HUES64 (cell line): ENCODE data around the gene SRF.

Experiments
- H3K27ac ChIP-seq: 2 replicates; pipeline ENCODE4 v1.7.0; 2013; ENCODE audit warnings: low read depth, low read length, inconsistent platforms
- H3K27me3 ChIP-seq: 2 replicates; pipeline ENCODE4 v1.6.1; 2013; ENCODE audit warnings: mild to moderate bottlenecking, low read length; ENCODE audit not compliant: insufficient read depth
- H3K36me3 ChIP-seq: 2 replicates; pipeline ENCODE4 v1.6.1; 2013; ENCODE audit warnings: mild to moderate bottlenecking, low read length; ENCODE audit not compliant: insufficient read depth
- H3K4me1 ChIP-seq: 2 replicates; pipeline ENCODE4 v1.6.1; 2013; ENCODE audit warnings: mild to moderate bottlenecking, low read length, moderate library complexity; ENCODE audit not compliant: insufficient read depth
- H3K4me3 ChIP-seq: 2 replicates; pipeline ENCODE4 v1.5.1; 2013; ENCODE audit warnings: mild to moderate bottlenecking, low read length, moderate library complexity
- H3K9ac ChIP-seq: 2 replicates; pipeline ENCODE4 v1.6.1; 2013; ENCODE audit warnings: mild to moderate bottlenecking, low read depth, low read length
- H3K9me3 ChIP-seq: 2 replicates; pipeline ENCODE4 v1.6.1; 2013; ENCODE audit warnings: low read depth, low read length; ENCODE audit not compliant: insufficient read depth
- WGBS: fragments of 150-250, 120-280 bp; methylation state at CpG from one replicate; pipeline ENCODE4 v1.1.7; 2013; ENCODE audit warnings: missing lambda C conversion rate; 5-methylcytosine and 5-hydroxymethylcytosine counted together

SRF gene

GRCh38 chr6:43176423-43176786 is 5.3 kb downstream of the SRF start:
- Histone ChIP-seq H3K27me3 (no peaks in the 10 kb centered on the region), H3K36me3 (peaks cover 45% of the 10 kb centered on the region), H3K4me1 (peaks cover 22% of the 10 kb centered on the region), H3K9ac (no peak overlapping the region), H3K4me3 (no peak overlapping the region), H3K27ac (no peak overlapping the region), H3K9me3 (no peaks in the 10 kb centered on the region)
- 93% methylated on average over 6 of the region's 6 CpGs for WGBS

GRCh38 chr6:43178150-43178549 is 7.1 kb downstream of the SRF start:
- peaks cover 45% of the 10 kb centered on the region for H3K36me3 ChIP-seq
- H3K9me3 ChIP-seq = no peaks in the 10 kb centered on the region
- peaks cover 25% of the 10 kb centered on the region for H3K4me1 ChIP-seq
- 96% methylated on average over 12 of the region's 12 CpGs for WGBS
- no peak overlapping the region for H3K9ac ChIP-seq
- no peak overlapping the region for H3K27ac ChIP-seq
- no peak overlapping the region for H3K4me3 ChIP-seq
- no peaks in the 10 kb centered on the region for H3K27me3 ChIP-seq

GRCh38 chr6:43178951-43179830 is 8.1 kb downstream of the SRF start:
- Histone ChIP-seq H3K9me3 (no peaks in the 10 kb centered on the region), H3K4me3 (no peak overlapping the region), H3K27me3 (no peaks in the 10 kb centered on the region), H3K36me3 (peaks cover 45% of the 10 kb centered on the region), H3K27ac (no peak overlapping the region), H3K4me1 (peaks cover 16% of the 10 kb centered on the region), H3K9ac (no peak overlapping the region)
- WGBS = 94% methylated on average over 20 of the region's 20 CpGs

- H3K36me3 ChIP-seq = peaks cover 42% of the 10 kb centered on the region
- H3K9me3 ChIP-seq = no peaks in the 10 kb centered on the region
- no peaks in the 10 kb centered on the region for H3K27me3 ChIP-seq
- H3K27ac ChIP-seq = no peak overlapping the region
- H3K4me3 ChIP-seq = no peak overlapping the region
- 87% methylated on average over 7 of the region's 7 CpGs for WGBS
- no peak overlapping the region for H3K9ac ChIP-seq
- peaks cover 12% of the 10 kb centered on the region for H3K4me1 ChIP-seq
These were observed 9.0 kb downstream of the SRF start for GRCh38 chr6:43180058-43180457.

- peak overlapping the region; percentile 74; the same call in 1 of the 2 replicates for H3K27ac ChIP-seq
- peak overlapping the region; percentile 87 for H3K4me3 ChIP-seq
- peaks cover 12% of the 10 kb centered on the region for H3K4me1 ChIP-seq
- WGBS = 76% methylated on average over 5 of the region's 5 CpGs
- H3K9me3 ChIP-seq = no peaks in the 10 kb centered on the region
- H3K9ac ChIP-seq = no peak overlapping the region
- H3K36me3 ChIP-seq = peaks cover 34% of the 10 kb centered on the region
- H3K27me3 ChIP-seq = no peaks in the 10 kb centered on the region
These were observed 9.9 kb downstream of the SRF start for GRCh38 chr6:43180985-43181384.

GRCh38 chr6:43181621-43181941 is 10.5 kb downstream of the SRF start:
- H3K9ac ChIP-seq = peak overlapping the region; percentile 76
- H3K27ac ChIP-seq = peak overlapping the region; percentile 74; the same call in 1 of the 2 replicates
- peak overlapping the region; percentile 87 for H3K4me3 ChIP-seq
- H3K27me3 ChIP-seq = no peaks in the 10 kb centered on the region
- H3K36me3 ChIP-seq = peaks cover 32% of the 10 kb centered on the region
- peaks cover 12% of the 10 kb centered on the region for H3K4me1 ChIP-seq
- 20% methylated on average over 9 of the region's 9 CpGs for whole genome bisulfite sequencing
- no peaks in the 10 kb centered on the region for H3K9me3 ChIP-seq

GRCh38 chr6:43181942-43182860 is 11.1 kb downstream of the SRF start, which contains the start of gene CUL9:
CUL9 (plus strand) TSS chr6:43182196; CDS start chr6:43184311, 2,115 bp downstream.
- 3% methylated on average over 50 of the region's 51 CpGs for WGBS
- H3K4me1 ChIP-seq = peaks cover 12% of the 10 kb centered on the region
- H3K36me3 ChIP-seq = peaks cover 33% of the 10 kb centered on the region
- no peaks in the 10 kb centered on the region for H3K27me3 ChIP-seq
- H3K9me3 ChIP-seq = no peaks in the 10 kb centered on the region
- peak within 1 kb of the TSS; percentile 74; the same call in 1 of the 2 replicates for H3K27ac ChIP-seq
- H3K9ac ChIP-seq = peak within 1 kb of the TSS; percentile 76
- peak within 1 kb of the TSS; percentile 87 for H3K4me3 ChIP-seq

- Histone ChIP-seq H3K27me3 (no peaks in the 10 kb centered on the region), H3K4me3 (no peak overlapping the region), H3K36me3 (peaks cover 33% of the 10 kb centered on the region), H3K9me3 (no peaks in the 10 kb centered on the region), H3K4me1 (peaks cover 12% of the 10 kb centered on the region), H3K27ac (no peak overlapping the region), H3K9ac (no peak overlapping the region)
- 95% methylated on average over 4 of the region's 4 CpGs for WGBS
These were observed 12.4 kb downstream of the SRF start for GRCh38 chr6:43183441-43183840.

GRCh38 chr6:43184268-43184985 is 13.4 kb downstream of the SRF start:
- H3K27ac ChIP-seq = no peak overlapping the region
- H3K36me3 ChIP-seq = peaks cover 23% of the 10 kb centered on the region
- peaks cover 12% of the 10 kb centered on the region for H3K4me1 ChIP-seq
- no peaks in the 10 kb centered on the region for H3K9me3 ChIP-seq
- WGBS = 94% methylated on average over 21 of the region's 21 CpGs
- H3K4me3 ChIP-seq = no peak overlapping the region
- H3K9ac ChIP-seq = 0 out of 2 replicates have a peak overlapping the region, but pooled peaks have one; percentile 14
- H3K27me3 ChIP-seq = no peaks in the 10 kb centered on the region

- Histone ChIP-seq H3K27ac (no peak overlapping the region), H3K27me3 (no peaks in the 10 kb centered on the region), H3K4me3 (no peak overlapping the region), H3K36me3 (peaks cover 20% of the 10 kb centered on the region), H3K9me3 (no peaks in the 10 kb centered on the region), H3K9ac (no peak overlapping the region), H3K4me1 (peaks cover 12% of the 10 kb centered on the region)
- 88% methylated on average over 5 of the region's 5 CpGs for WGBS
These were observed 14.4 kb downstream of the SRF start for GRCh38 chr6:43185391-43185985.
